Head of caudate nucleus (tissue), 42 donors: ENCODE results near the gene ACTL7A.
"Not testable (repeated sequence)": the region's sequence is repeated elsewhere in the genome, so short reads cannot be mapped to it uniquely, and the experiment has no call there.

Source experiments
- DNase-seq, 42 donors: peaks; one replicate each; pipeline versions ENCODE4 v3.0.0 to v3.0.0-alpha.2; 2020 to 2021; ENCODE audit warnings: mixed read lengths in 7 of 42
- intact Hi-C: fragments of 100-400 bp; cut with DNase I; formaldehyde crosslinking; loops from one replicate; pipeline ENCODE4 v1.15.0; 2022

The ACTL7A gene

GRCh38 chr9:108861997-108862396 lies at the start of gene ACTL7A:
Gene ACTL7A (plus strand): TSS chr9:108862266. CDS start chr9:108862323, 57 bp downstream.
- no peak for DNase-seq
- intact Hi-C loops = no loop called here

- no peak for DNase-seq
- intact Hi-C loops = no loop called here
These were observed 49.6 kb upstream of the ACTL7A start for GRCh38 chr9:108812396-108813025.

GRCh38 chr9:108813951-108814601 lies 48.0 kb upstream of the ACTL7A start:
- DNase-seq = peak in 35 of 42 donors; percentile 5 to 74 (median 41)
- intact Hi-C loops = no loop called here

GRCh38 chr9:108815156-108815555 lies 46.9 kb upstream of the ACTL7A start:
- intact Hi-C loops = no loop called here
- no peak for DNase-seq

GRCh38 chr9:108816037-108816436 lies 46.0 kb upstream of the ACTL7A start:
- peak in 10 of 42 donors; percentile 2 to 47 (median 18) for DNase-seq
- intact Hi-C loops = no loop called here

GRCh38 chr9:108823829-108824228 lies 38.2 kb upstream of the ACTL7A start:
- intact Hi-C loops = no loop called here

GRCh38 chr9:108830272-108830671 lies 31.8 kb upstream of the ACTL7A start:
- intact Hi-C loops = no loop called here
- DNase-seq = no peak

More at GRCh38 chr9:108823829-108824228, 38.2 kb upstream of the ACTL7A start:
- no peak for DNase-seq

GRCh38 chr9:108831496-108832178 lies 30.4 kb upstream of the ACTL7A start:
- intact Hi-C loops = no loop called here
- no peak for DNase-seq

GRCh38 chr9:108832179-108832500 lies 29.9 kb upstream of the ACTL7A start:
- no peak for DNase-seq
- intact Hi-C loops = no loop called here

- DNase-seq = no peak
- intact Hi-C loops = no loop called here
These were observed 27.0 kb upstream of the ACTL7A start for GRCh38 chr9:108834959-108835665.

- intact Hi-C loops = no loop called here
These were observed 26.2 kb upstream of the ACTL7A start for GRCh38 chr9:108835831-108836230.

GRCh38 chr9:108836319-108836718 lies 25.7 kb upstream of the ACTL7A start:
- intact Hi-C loops = no loop called here
- no peak for DNase-seq

More at GRCh38 chr9:108835831-108836230, 26.2 kb upstream of the ACTL7A start:
- no peak for DNase-seq

GRCh38 chr9:108836781-108837180 lies 25.3 kb upstream of the ACTL7A start:
- DNase-seq = no peak
- intact Hi-C loops = no loop called here

- intact Hi-C loops = no loop called here
- no peak for DNase-seq
These were observed 24.5 kb upstream of the ACTL7A start for GRCh38 chr9:108837530-108837929.

GRCh38 chr9:108838017-108838416 lies 24.0 kb upstream of the ACTL7A start:
- intact Hi-C loops = no loop called here
- DNase-seq = no peak

GRCh38 chr9:108839561-108839960 lies 22.5 kb upstream of the ACTL7A start:
- DNase-seq, intact Hi-C loops: not testable (repeated sequence)

- DNase-seq = no peak
- intact Hi-C loops = no loop called here
These were observed 19.3 kb upstream of the ACTL7A start for GRCh38 chr9:108842610-108843295.

- no peak for DNase-seq
- intact Hi-C loops = no loop called here
These were observed 17.7 kb upstream of the ACTL7A start for GRCh38 chr9:108844391-108844790.

GRCh38 chr9:108844856-108845255 lies 17.2 kb upstream of the ACTL7A start:
- DNase-seq = no peak
- intact Hi-C loops = no loop called here
